ENCODE data around the gene APC2.
"Not testable (repeated sequence)": the region's sequence is repeated elsewhere in the genome, so short reads cannot be mapped to it uniquely, and the experiment has no call there.

DNA sequence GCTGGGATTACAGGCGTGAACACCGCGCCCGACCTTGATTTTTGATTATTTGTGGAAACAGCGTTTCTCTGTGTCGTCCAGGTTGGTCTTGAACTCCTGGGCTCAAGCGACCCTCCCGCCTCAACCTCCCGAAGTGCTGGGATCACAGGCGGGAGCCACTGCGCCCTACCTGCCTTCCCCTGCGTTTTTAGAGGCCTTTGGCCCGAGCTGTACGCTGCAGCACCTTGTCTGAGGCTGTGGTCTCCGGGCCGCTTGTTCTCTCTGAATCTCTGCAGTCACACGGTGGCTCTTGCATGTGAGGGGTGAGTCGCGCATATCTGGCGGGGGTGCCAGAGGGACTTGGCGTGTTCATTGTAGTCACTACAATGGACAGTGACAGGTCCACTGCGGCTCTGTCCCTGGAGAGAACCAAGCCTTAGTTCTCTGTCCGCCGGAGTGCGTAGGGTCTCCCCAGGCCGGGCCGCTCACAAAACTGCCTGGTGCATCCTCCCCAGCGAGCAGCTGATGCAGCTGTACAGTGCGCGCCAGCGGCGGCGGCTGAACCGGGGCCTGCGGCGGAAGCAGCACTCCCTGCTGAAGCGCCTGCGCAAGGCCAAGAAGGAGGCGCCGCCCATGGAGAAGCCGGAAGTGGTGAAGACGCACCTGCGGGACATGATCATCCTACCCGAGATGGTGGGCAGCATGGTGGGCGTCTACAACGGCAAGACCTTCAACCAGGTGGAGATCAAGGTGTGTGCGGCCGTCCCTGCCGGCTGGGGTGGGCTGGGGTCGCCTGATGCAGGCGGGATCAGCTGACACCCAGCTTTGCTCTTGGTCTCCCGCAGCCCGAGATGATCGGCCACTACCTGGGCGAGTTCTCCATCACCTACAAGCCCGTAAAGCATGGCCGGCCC, 10.2 kb upstream of the APC2 start:
- TF ChIP-seq, protein P1, sequence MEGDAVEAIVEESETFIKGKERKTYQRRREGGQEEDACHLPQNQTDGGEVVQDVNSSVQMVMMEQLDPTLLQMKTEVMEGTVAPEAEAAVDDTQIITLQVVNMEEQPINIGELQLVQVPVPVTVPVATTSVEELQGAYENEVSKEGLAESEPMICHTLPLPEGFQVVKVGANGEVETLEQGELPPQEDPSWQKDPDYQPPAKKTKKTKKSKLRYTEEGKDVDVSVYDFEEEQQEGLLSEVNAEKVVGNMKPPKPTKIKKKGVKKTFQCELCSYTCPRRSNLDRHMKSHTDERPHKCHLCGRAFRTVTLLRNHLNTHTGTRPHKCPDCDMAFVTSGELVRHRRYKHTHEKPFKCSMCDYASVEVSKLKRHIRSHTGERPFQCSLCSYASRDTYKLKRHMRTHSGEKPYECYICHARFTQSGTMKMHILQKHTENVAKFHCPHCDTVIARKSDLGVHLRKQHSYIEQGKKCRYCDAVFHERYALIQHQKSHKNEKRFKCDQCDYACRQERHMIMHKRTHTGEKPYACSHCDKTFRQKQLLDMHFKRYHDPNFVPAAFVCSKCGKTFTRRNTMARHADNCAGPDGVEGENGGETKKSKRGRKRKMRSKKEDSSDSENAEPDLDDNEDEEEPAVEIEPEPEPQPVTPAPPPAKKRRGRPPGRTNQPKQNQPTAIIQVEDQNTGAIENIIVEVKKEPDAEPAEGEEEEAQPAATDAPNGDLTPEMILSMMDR (IDR thresholded peaks at IDR 0.05) = not testable (repeated sequence)
- TF ChIP-seq POLR2A (IDR thresholded peaks at IDR 0.05) = not testable (repeated sequence)

Measured in prostate gland (tissue), 2 donors.